ENCODE data around the gene TTPAL.

DNA sequence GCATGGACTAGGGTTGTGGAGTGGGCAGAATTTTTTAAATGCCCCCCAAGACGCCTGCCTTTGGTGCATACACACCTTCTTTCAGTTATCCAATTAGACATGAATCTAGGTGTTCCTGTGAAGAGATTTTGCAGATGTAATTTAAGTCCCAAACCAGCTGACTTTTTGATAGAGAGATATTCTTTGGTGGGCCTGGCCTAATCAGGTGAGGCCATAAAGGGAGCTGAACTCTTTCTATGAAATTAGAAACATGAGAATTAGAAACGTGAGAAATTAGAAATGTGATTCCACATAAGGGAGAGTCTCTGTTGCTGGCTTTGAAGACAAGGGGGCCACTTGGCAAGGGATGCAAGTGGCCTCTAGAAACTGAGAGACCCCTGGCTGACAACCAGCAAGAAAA is 36.4 kb upstream of the TTPAL start:
- TF ChIP-seq POLR2A (IDR thresholded peaks at IDR 0.05) (no peak), CTCF (IDR thresholded peaks at IDR 0.05) (no peak)

All from right lobe of liver (tissue), 4 donors.